GM12875 (cell line): ENCODE results near the gene NPSR1.

ENCODE experiments used
- H3K4me3 ChIP-seq: one replicate; pipeline ENCODE4 v1.5.1; 2011; ENCODE audit warnings: low read depth, low read length, control low read depth
- TF ChIP-seq, protein P1 (sequence below): IDR thresholded peaks from 2 replicates; pipeline ENCODE4 v1.5.1; 2011; ENCODE audit warnings: low read depth, mild to moderate bottlenecking, control low read depth, inconsistent platforms, low read length, moderate library complexity, borderline replicate concordance; ENCODE audit not compliant: insufficient read depth

NPSR1 gene

GRCh38 chr7:34832020-34832419 lies 174.0 kb downstream of the NPSR1 start:
- TF ChIP-seq, protein P1, sequence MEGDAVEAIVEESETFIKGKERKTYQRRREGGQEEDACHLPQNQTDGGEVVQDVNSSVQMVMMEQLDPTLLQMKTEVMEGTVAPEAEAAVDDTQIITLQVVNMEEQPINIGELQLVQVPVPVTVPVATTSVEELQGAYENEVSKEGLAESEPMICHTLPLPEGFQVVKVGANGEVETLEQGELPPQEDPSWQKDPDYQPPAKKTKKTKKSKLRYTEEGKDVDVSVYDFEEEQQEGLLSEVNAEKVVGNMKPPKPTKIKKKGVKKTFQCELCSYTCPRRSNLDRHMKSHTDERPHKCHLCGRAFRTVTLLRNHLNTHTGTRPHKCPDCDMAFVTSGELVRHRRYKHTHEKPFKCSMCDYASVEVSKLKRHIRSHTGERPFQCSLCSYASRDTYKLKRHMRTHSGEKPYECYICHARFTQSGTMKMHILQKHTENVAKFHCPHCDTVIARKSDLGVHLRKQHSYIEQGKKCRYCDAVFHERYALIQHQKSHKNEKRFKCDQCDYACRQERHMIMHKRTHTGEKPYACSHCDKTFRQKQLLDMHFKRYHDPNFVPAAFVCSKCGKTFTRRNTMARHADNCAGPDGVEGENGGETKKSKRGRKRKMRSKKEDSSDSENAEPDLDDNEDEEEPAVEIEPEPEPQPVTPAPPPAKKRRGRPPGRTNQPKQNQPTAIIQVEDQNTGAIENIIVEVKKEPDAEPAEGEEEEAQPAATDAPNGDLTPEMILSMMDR = no peak
- no peak overlapping the region for H3K4me3 ChIP-seq

- H3K4me3 ChIP-seq = no peak overlapping the region
- TF ChIP-seq, protein P1 = no peak
Observed at GRCh38 chr7:34835901-34836600, 178.0 kb downstream of the NPSR1 start.

GRCh38 chr7:34837316-34837715 lies 179.3 kb downstream of the NPSR1 start:
- no peak overlapping the region for H3K4me3 ChIP-seq
- TF ChIP-seq, protein P1 = no peak

DNA sequence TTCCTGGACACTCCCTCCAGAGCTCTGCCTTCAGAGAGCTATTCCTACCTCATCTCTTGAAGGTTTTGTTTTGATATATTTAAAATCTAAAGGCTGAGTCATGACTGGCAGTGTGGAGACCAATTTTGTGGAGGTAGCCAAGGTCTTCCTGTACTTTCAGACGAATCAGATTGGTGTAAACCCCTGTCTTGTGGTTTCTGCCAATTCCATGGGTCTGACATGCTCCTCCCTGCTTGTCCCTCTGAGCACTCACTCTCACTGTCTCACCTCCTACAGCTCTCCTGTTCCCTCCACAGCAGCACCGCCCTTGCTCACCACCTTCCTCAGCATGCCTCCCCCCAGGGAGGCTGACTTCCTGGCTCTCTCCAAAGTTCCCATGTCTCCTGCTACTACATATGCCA lies 179.8 kb downstream of the NPSR1 start:
- TF ChIP-seq, protein P1 = no peak
- no peak overlapping the region for H3K4me3 ChIP-seq

GRCh38 chr7:34838329-34838728 lies 180.3 kb downstream of the NPSR1 start:
- TF ChIP-seq, protein P1 = no peak
- no peak overlapping the region for H3K4me3 ChIP-seq

GRCh38 chr7:34839645-34840044 lies 181.6 kb downstream of the NPSR1 start:
- TF ChIP-seq, protein P1 = no peak
- no peak overlapping the region for H3K4me3 ChIP-seq

GRCh38 chr7:34840176-34840785 lies 182.3 kb downstream of the NPSR1 start:
- TF ChIP-seq, protein P1 = no peak
- H3K4me3 ChIP-seq = no peak overlapping the region
